ENCODE results near the gene CWC22. TPM values are rescaled to one million over a fixed set of nuclear protein-coding genes. Genes with fewer than 3 reads are reported as not detected.
A peak's percentile ranks its signal among the peaks of the same experiment; 100 is the strongest.
"Not testable (repeated sequence)": the region's sequence is repeated elsewhere in the genome, so short reads cannot be mapped to it uniquely, and the experiment has no call there.

Gene CWC22
- total RNA-seq, 1 donor from 2014 or later: 16.3 TPM

GRCh38 chr2:180003559-180003958, 3.5 kb downstream of the CWC22 start:
- DNase-seq (ENCODE audit: low read depth, low spot score): no peak

GRCh38 chr2:180003073-180003472, 4.0 kb downstream of the CWC22 start:
- DNase-seq (ENCODE audit: low read depth, low spot score): no peak

GRCh38 chr2:180002198-180002770, 4.8 kb downstream of the CWC22 start:
- DNase-seq (ENCODE audit: low read depth, low spot score): no peak

DNA sequence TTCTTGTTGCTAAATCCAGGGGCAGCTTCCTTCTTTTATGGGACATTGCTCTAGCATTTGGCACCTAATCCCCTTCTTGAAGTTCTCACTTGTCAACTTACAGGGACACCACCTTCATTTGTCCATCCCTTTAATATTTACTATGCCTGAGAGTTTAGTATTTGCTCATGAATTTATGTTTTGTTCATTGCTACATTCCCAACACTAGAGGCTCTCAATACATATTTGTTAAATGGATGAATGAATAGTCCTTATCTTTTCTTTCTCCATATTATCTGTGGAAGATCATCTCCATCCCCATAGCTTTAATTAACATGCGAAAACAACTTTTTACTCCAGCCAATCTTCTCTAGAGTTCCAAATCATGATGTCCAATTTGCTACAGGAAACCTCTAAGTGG, 5.4 kb downstream of the CWC22 start:
- DNase-seq (ENCODE audit: low read depth, low spot score): no peak

- DNase-seq (ENCODE audit: low read depth, low spot score): no peak
Measured at GRCh38 chr2:180000434-180000833, 6.7 kb downstream of the CWC22 start.

DNA sequence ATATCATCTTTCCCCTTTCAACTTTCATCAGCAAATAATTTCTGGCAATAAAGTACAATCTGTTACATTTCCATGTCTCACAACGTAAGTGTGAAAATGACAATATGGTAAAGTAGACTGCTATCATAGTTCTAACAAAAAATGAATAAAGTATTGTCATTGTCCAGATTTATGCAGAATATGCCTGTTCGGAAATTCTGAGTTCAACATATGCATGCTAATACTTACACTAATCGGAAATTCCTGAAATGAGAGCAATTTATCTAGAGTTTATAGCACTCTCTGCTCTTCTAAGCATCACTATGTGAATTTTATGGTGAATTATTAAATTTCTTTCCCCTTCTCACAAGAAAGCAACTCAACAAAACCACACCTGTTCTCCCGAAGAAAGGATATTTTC, 8.1 kb downstream of the CWC22 start:
- DNase-seq (ENCODE audit: low read depth, low spot score): no peak

DNA sequence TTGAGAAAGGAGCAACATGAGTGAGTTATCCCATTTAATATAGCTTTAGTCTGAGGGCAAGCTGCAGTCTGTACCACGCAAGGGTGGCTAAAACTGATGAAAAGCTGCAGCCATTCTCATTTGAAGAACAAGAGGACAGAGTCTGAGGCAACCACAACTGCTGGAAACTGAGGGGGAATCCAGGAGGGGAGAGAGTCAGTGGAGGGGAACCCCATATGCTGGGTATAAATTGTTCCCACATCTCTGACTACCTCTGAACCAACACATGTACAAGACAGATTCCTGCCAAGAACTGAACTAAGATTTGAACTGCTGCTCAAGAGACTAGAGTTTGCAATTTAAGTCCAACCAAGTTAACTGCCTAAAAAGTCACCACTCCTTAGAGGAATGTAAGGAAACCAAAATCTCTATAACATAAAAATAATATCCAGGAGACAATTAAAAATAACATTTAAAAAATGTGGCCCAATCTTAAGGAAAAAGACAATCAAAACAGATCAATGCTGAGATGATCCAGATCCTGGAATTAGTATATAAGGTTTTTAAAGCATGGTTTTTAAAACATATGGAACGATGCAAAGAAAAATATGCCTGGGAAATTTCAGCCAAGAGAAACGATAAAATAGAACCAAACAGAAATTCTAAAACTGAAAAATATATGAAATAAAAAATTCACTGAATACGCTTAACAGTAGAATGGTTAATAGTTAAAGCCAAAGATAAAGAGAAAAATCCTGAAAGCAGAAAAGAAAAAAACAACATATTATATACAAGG, 11.2 kb downstream of the CWC22 start:
- DNase-seq (ENCODE audit: low read depth, low spot score): no peak

- DNase-seq (ENCODE audit: low read depth, low spot score): no peak
Measured at GRCh38 chr2:179991344-179991743, 15.8 kb downstream of the CWC22 start.

DNA sequence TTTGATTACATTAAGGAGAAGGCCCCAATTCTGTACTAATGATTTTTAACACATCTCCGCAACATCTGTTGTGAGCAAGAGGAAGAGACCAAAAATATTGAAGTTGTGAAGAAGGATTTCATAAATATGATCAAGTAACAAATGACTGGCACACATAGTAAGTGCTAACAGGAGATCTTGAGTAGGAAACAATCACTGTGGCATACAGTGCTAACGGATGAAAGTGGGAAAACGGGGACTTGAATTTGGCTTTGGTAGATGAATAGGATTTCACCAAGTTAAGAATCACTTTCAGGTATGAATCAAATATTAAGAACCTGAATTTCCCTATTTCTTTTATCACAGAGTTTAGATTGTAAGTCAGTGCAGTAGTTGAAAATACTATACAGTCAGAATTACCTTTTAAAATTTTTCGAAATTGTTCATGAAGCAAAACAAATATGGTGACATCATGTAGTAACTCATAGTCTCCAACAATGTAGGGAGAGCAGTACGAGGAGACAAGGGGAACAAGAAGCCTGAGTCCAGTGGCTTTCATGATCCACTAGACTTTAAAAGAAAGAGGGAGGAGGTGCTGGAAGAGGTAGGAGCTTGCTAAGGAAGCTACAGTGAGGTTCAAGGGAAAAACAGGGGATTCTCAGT, 16.3 kb downstream of the CWC22 start:
- DNase-seq (ENCODE audit: low read depth, low spot score): no peak

DNA sequence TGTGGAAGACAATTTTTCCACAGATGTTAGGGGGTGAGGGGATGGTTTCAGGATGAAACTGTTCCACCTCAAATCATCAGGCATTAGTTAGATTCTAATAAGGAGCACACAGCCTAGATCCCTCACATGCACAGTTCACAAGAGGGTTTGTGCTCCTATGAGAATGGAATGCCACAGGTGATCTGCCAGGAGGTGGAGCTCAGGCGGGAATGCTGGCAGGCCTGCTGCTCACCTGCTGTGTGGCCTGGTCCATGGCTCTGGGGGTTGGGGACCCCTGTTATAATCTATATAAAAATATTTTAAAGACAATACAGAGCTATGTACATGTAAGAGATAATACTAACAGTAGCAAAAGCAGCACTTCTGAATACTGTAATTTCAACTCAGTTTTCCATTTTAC, 19.2 kb downstream of the CWC22 start:
- no peak for DNase-seq (ENCODE audit: low read depth, low spot score)

- no peak for DNase-seq (ENCODE audit: low read depth, low spot score)
Measured at GRCh38 chr2:179985163-179985820, 21.8 kb downstream of the CWC22 start.

DNA sequence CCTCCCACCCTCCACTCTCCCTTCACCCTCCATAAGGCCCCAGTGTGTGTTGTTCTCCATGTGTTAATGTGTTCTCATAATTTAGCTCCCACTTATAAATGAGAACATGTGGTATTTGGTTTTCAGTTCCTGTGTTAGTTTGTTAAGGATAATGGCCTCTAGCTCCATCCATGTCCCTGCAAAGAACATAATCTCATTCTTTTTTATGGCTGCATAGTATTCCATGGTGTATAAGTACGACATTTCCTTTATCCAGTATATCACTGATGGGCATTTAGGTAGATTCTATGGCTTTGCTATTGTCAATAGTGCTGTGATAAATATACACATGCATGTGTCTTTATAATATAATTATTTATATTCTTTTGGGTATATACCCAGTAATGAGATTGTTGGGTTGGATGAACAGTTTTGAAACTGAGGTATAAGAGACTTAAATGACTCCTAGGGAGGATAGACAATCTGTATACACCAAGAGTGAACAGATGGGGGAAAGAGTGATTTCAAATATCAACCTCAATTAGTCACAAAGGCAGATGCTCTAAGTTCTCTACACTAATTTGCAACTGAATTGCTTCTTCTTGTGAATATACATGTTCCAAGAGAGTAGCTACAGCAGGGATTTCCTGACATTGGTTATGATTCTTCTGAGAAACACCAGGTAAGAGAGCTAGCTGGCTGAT, 23.7 kb downstream of the CWC22 start:
- no peak for DNase-seq (ENCODE audit: low read depth, low spot score)

DNA sequence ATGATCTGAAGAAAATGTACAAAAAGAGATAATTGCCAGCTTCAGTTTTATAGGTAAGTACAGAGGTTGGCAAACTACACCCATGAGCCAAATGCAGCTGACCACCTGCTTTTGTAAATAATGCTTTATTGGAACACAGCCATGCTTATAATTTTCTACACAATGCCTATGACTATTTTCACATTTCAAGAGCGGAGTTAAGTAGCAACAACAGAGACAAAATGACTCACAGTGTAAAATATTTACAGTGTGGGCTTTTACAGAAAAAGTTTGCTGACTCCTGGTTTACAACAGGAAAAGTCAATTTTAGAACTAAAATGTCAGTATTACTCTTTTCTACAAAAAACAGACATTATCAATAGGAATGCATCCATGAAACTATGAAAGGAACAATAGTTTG, 26.0 kb downstream of the CWC22 start:
- DNase-seq (ENCODE audit: low read depth, low spot score): peak; percentile 17

GRCh38 chr2:179974761-179975160, 32.3 kb downstream of the CWC22 start:
- no peak for DNase-seq (ENCODE audit: low read depth, low spot score)

DNA sequence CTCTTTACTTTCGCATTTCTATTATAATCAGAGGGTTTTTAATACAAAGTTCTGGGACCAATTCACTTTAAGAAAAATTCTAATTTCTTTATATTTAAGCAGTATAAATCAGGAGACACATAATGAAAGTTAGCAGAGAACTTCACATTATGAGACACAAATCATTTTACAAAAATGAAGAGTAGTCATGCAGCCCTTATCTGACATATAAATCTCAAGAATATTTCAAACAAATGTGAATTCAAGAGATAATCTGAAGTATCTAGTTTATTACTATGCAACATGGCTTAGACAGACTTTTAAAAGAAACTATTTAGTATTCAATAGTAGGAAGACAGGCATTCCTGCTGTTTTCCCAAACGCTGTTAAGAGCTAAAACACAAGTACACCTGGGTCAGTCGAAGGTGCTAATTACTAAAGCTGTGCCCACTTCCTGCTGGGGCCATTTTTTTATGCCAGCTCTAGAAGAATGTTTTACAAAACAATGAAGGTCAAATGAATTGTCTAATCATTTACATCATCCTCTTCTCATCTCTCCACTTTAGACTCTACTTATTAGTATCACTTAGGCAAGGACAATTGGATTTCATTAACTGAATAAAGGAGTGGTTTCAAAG, 40.2 kb downstream of the CWC22 start:
- DNase-seq (ENCODE audit: low read depth, low spot score): no peak

DNA sequence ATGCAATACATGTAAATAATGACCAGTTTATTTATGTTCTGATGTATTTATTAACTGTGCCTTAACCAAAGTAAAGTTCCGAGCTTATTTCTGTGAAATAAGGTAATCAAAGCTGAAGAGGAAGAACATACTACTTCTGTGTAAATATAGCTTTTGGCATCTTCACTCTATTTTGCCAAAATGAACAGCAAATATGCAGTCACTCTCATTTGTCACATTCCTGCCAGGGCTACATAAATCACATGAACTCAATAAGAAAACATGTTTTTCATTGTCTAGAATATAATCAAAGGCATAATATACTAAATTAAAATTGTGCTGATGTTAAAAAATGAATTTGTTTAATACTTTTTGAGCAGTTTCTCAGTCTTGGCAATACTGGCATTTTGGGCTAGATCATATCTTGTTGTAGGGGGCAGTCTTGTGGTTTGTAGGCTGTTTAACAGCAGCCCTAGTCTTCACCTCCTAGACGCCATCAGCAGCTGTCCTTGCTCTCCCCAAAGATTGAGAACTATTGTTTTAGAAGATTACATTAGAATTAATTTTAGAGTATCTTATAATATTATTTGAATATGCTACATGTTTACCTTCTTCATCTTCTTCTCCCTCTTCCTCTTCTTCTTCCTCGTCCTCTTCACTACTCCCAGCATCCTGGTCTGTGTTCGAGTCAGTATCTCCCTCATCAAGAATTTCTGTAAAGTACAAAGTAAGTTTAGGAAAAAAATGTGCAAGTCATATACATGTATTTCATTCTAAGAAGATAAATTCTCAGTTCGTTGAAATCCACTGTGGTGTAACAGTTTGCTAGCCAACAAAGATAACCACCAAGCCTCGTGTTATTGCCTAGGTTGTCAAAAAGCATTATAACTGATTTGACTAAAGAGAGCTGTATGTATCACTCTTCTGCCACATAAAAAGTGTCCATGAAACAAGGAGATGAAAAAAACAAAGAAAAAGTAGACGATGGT, 41.5 kb downstream of the CWC22 start:
- no peak for DNase-seq (ENCODE audit: low read depth, low spot score)

DNA sequence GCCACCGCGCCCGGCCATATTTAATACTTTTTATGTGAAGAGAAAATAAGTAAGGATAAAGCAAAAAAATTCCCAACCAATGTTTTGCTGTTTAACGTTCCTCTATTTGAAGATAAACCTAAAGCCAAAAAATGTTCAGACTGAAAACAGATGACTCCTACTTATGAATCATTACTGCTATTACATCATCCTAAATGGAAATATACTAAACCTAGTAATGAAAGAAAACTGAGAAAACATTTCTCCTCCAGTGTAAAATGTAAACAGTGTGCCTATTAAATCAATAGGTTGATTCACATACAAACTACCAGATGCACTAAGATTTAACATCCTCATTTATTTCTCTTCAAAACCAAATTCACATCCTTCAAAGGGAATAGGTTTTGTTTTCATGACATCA, 43.5 kb downstream of the CWC22 start:
- no peak for DNase-seq (ENCODE audit: low read depth, low spot score)

- not testable (repeated sequence) for DNase-seq (ENCODE audit: low read depth, low spot score)
Measured at GRCh38 chr2:179958251-179958650, 48.8 kb downstream of the CWC22 start.

DNA sequence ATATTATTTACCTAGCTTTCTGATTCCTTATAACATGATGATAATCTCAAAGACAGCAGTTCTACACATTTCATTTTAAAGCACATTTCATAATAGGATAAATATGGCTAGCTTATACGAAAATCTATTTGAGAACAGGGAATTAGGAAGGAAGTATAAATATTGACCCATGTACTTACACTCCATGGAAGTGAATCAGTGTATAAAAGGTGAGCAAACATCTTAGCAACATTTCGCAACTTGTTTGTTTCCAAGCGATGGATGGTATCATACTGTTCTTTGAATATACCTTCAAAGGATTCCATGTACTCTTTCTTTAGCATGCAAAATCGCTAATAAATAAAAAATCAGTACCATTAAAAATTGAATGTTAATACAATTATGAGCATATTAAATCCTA, 53.1 kb downstream of the CWC22 start:
- no peak for DNase-seq (ENCODE audit: low read depth, low spot score)

DNA sequence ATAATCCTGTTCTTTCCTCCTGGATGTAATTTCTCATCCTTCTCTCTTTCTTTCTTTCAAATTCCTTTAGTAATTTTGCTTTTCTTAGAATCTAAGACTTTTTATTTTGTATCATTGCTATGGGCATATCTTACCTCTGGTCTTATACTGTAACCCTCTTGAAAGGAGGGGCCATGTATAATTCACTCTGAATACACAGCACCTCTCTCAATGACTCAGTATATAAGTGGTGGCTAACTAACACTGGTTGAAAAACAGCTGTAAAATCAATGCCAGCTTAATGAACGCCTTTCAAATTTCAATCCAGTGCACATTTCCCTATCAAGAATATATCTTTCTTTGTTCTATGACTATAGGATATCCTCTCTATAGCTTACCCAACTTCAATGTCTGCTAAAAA, 53.7 kb downstream of the CWC22 start:
- DNase-seq (ENCODE audit: low read depth, low spot score): no peak
